KOPT-K1 (cell line): ENCODE measurements around the gene ABCB11.
"Not testable (repeated sequence)": the region's sequence is repeated elsewhere in the genome, so short reads cannot be mapped to it uniquely, and the experiment has no call there.

Experiments used
- H3K27ac ChIP-seq: fragments of 200-600 bp; sonication (generic); 2 replicates; pipeline ENCODE4 v1.5.1; 2016; ENCODE audit warnings: antibody characterized with exemption, mild to moderate bottlenecking, low read depth, low read length; ENCODE audit not compliant: poor library complexity, severe bottlenecking
- H3K36me3 ChIP-seq: fragments of 200-600 bp; sonication (generic); 2 replicates; pipeline ENCODE4 v1.5.1; 2017; ENCODE audit warnings: antibody characterized with exemption, mild to moderate bottlenecking, low read length, moderate library complexity; ENCODE audit not compliant: insufficient read depth
- H3K9me3 ChIP-seq: fragments of 200-600 bp; sonication (generic); 2 replicates; pipeline ENCODE4 v1.5.1; 2017; ENCODE audit warnings: antibody characterized with exemption, low read length, mild to moderate bottlenecking; ENCODE audit not compliant: insufficient read depth, poor library complexity, severe bottlenecking

The ABCB11 gene

DNA sequence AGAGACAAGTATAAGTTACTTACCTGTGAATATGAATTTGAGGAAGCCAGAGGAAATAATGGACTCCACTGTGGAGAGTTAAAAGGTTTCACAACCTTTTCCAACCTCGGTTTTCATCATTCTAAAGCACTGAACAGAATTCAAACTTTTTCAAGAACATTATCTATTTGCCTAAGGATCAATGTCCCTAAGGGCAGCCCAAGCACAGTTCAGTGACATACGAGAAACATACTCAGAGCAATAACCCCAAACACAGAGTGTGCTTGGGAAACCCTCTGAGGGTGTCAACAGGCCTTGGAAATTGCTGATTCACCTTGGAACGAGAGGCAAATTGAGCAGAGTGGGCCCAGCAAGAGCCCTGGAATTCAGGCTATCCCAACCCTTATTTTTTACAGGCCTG is at the start of gene ABCB11:
Gene ABCB11, minus strand, starts transcription at position 123 of the 400 bp plus-strand sequence. CDS start 13,199 bp downstream, outside the sequence.
- H3K27ac ChIP-seq: no peak within 1 kb of the TSS
- no peaks in the 10 kb centered on the region for H3K36me3 ChIP-seq
- H3K9me3 ChIP-seq: no peaks in the 10 kb centered on the region

DNA sequence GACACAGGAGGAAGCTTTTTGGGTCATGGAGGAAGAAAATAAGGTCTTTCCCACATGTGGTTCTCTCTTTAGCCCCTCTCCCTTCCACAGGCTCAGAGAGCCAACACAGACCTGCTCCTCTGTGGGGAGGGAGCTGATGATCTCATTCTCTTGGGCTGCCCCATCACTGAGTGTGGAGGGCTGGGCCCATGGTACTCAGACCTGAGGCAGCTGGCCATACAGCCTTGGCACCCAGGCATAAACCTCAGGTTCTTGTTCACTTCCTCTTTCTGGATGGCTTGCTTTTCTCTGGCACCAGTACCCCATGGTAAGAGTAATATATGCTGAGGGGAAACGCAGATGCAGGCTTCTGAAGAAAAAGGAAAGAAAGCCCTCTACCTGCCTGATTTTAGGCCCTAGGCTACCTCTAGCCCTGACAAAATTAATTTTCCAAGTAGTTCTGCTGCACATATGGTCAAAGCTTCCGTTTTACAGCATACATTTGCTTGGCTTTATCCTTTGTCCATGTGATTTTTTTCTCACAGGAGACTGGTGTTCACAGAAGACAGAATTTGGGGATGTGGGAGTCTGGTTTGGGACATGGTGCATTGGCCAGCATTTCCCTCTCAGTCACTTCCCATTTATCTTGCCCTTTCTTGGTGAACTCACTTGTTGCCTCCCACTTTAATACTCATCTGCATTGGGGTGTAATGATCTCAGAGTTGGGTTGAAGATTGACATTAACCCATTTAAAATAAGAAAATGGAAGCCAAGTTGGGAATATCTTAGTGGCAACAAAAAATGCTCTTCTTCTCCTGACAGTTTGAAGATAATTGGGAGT is 49.3 kb upstream of the ABCB11 start:
- no peaks in the 10 kb centered on the region for H3K36me3 ChIP-seq
- no peaks in the 10 kb centered on the region for H3K9me3 ChIP-seq
- no peak overlapping the region for H3K27ac ChIP-seq

DNA sequence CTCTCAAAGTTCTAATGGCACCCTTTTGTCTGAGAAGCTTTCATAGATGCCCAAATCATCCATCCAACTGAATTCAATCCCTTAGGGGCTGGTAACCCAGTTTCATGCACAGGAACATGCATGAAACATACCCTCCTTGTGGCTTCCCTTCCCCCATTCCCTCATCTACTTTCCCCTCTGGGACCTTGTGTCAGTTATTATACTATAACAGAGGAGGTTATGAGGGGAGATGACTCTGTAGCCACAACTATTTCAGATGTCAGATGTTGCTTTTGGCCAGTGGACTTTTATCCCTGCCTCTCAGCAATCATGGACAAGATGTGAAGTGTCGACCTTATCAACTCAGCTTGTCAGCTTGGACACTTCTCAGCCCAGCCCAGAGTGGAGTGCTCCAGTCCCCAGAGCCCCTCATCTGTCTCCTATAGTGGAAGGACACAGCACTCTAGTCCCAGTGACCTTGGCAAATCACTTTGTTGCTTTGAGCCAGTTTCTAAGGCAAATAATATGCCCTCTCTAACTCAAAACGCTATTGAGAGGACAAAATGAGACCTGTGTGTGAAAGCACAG is 46.6 kb upstream of the ABCB11 start:
- H3K36me3 ChIP-seq: no peaks in the 10 kb centered on the region
- H3K27ac ChIP-seq: no peak overlapping the region
- no peaks in the 10 kb centered on the region for H3K9me3 ChIP-seq

DNA sequence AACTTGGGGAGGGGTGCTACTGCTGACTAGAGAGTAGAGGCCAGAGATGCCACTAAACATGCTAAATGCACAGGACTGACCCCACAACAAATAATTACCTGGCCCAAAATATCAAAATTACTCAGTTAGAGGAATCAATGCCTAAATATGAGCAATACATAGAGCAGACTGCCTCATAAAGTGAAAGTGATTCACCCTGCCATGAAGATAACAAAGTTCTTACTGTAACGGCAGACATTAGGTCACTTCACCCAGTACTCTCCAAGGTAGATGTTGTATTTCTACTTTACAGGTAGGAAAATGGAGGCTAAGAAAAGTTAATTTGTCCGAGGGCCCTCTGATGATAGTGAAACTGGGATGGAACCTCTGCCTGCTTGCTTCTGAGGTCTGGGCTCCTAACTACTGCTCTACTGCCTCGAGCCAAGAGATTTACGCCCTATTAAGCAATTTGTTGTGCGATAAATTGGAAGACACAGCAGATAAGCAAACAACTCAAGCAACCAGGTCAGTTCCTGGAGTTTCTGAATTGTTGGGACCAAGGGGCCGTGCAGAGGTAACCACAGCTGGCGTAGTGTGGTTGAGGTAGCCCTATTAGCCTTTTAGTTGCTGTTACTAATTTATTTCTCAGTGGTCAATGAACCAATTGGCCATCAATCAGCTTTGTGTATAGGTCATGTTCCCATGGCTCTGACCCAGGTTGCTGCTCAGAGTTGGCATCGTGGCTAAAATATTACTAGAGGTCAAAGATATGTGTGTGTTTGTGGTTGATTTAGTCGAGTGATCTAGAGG is 43.0 kb upstream of the ABCB11 start:
- Histone ChIP-seq H3K36me3 (no peaks in the 10 kb centered on the region), H3K27ac (no peak overlapping the region)

DNA sequence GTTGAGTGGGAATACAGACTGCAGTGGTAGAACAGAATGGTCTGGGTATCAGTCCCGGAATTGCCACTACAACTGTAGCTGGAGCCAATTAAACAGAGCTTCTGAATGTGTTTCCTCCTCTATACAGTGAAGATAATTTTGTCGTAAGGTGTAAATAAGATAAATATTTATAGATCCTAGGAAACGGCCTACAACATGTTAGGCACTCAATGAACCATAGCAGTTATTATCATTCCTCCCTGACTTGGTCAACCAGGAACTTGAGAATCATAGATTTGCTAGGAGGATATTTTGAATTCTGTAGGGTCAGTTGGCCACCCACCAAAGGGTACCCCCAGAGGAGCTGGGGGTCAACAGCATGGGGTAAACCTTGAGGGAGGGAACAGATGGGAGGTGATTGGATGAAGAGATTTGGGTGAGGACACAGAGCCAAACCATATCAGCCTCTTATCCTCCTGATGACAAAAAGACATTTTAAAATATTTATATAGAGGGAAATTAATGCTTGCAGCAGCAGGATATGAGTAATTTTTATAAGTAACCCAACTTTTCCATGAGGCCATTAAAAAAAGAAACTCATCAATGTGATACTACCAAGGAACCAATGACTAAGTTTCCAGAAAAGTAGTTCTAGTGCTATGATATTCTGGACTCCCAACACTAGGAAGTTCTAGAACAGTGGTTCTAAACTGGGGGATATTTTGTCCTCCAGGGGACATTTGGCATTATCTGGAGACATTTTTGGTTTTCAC is 42.3 kb upstream of the ABCB11 start:
- H3K9me3 ChIP-seq: no peaks in the 10 kb centered on the region
- H3K27ac ChIP-seq: no peak overlapping the region
- H3K36me3 ChIP-seq: no peaks in the 10 kb centered on the region

More for the DNA sequence above, 43.0 kb upstream of the ABCB11 start:
- no peaks in the 10 kb centered on the region for H3K9me3 ChIP-seq

DNA sequence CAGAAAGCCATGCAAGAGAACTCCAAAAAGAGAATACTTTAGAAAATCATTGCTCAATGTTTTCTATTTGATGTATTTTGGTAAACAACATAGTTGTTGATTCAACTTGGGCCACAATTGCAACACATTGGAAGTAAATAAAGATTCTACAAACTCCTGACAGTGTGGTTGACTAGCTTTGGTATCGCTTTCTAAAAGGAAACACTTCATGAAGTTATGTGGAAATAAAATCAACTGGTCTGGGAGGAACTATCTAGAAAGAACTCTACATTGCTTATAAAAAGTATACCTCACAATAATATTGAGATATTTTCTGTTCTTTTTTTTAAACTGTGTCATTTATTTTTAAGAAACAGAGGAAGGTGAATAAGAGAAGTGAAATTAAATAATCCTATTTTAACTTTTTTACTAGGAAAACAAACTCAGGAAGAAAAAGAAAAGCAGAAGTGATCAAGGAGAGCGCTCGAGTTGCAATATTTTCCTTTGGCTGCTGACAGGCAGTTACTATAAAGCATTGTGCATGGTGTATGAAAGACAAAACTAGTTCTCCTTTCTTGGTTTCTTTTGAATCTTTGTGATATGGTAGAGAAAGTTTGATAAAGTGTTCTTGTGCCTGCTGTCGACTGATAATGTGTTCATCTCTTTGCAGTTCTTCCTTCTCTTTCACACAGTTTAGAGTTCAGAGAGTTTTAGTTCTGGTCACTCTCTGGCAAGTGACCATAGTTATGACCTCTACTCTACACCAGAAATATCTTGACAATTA is 41.2 kb upstream of the ABCB11 start:
- Histone ChIP-seq H3K36me3 (no peaks in the 10 kb centered on the region), H3K27ac (no peak overlapping the region), H3K9me3 (no peaks in the 10 kb centered on the region)

DNA sequence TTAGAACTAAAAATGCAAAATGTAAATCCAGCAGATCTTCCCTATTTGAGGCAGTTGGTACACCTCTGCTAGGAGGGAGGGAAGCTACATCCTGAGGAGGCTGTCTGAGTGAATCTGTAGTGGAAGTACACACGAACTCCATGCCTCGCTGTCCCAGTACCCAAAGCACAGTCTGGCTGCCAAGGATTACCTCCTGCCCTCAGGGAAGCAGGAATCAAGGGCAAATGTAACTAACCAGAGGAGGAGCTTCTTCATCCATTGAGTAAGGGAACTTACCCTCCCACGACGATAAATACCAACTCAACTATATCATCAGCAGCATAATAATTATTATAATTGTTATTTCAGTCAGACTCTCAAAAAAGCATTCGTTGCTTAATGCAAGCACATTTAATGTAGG is 40.3 kb upstream of the ABCB11 start:
- Histone ChIP-seq H3K36me3 (no peaks in the 10 kb centered on the region), H3K27ac (no peak overlapping the region), H3K9me3 (no peaks in the 10 kb centered on the region)

DNA sequence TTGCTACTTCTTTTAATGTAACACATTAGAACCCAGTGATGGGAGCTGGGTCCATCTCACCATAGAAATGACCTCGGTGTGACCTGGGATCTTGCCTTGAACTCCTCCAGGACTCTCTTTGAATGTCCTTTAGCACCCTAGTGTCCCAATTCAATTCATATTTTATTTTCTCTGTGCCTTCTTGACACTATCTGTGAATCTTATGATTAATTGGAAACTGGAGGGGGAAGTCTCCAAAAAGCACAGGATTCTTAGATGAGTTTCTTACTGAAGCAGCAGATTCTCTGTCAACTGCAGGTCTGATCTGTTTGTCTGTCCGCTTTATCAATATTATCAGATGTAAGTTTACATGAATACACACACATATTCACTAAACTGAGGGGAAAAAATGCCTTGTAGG is 38.7 kb upstream of the ABCB11 start:
- no peak overlapping the region for H3K27ac ChIP-seq
- no peaks in the 10 kb centered on the region for H3K36me3 ChIP-seq

DNA sequence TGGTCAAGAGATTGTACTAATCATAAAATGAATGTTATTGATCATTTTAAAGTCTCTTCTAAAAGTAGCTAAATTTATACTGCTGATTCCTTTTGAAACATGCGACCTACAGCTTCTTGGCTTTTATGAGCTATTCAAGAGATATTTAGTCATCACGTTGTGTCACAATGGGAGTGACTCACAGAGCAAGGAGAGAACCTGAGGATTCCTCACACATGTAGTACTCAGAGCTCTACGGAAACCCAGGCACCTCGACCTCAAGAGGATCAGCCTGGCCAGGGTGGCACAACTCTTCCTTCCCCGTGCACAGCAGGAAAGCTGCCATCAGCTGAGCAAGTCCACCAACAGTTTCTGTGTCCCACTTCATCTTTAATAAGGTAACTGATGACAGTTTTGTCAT is 38.2 kb upstream of the ABCB11 start, which contains the start of gene DHRS9:
Gene DHRS9, plus strand, starts transcription at position 223 of the 400 bp plus-strand sequence. CDS start 12,019 bp downstream, outside the sequence.
- no peaks in the 10 kb centered on the region for H3K36me3 ChIP-seq
- H3K9me3 ChIP-seq: no peaks in the 10 kb centered on the region
- H3K27ac ChIP-seq: no peak within 1 kb of the TSS

More for the DNA sequence above, 38.7 kb upstream of the ABCB11 start:
- no peaks in the 10 kb centered on the region for H3K9me3 ChIP-seq

DNA sequence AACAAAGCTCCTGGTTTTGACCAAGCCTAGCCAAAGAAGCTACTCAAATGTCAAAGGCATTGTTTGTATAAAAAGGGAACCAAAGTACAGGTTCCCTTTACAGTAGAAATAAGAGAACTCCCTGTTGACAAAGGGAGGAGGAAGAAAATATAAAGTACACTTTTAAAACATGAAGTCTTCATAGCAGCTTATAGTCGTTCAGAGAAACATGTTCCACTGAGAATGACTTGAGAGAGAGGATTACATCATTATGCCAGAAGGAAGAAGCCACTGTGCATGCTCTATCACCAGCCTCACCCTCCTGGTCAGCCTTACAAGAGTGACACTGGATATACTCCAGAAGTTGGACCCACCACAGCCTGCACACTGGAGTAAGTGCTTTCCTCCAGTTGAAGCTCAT is 35.8 kb upstream of the ABCB11 start:
- H3K36me3 ChIP-seq: no peaks in the 10 kb centered on the region
- H3K9me3 ChIP-seq: no peaks in the 10 kb centered on the region
- no peak overlapping the region for H3K27ac ChIP-seq

DNA sequence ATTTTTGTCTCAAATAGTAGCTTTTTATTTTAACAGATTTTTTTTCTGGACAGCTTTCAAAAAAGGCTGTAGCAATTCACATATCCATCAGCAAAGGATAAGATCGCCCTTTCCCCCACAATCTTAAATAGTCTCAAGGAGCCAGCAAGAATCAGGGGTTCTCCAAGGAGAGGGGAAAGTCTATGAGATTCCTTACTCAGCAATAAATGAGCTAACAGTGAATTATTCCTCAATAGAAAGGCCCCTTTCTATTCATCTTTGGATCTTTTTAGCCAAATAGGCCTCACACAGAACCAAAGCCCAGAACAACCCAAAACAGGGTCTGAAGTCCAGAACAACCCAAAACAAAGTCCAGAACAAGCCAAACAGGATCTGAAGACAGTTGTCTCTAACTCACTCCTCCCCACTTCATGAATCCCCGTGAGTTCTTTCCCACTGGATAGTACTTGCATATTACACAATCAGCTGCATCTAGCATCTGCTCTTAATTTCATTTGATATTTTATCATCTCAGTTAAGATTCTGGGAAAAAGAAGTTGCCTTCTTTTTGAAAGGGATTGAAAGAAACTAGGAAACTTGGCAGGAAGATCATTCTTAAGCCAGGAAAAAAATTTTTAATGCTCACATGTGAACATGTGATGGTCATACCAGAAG is 34.9 kb upstream of the ABCB11 start:
- no peak overlapping the region for H3K27ac ChIP-seq
- no peaks in the 10 kb centered on the region for H3K9me3 ChIP-seq
- H3K36me3 ChIP-seq: no peaks in the 10 kb centered on the region

DNA sequence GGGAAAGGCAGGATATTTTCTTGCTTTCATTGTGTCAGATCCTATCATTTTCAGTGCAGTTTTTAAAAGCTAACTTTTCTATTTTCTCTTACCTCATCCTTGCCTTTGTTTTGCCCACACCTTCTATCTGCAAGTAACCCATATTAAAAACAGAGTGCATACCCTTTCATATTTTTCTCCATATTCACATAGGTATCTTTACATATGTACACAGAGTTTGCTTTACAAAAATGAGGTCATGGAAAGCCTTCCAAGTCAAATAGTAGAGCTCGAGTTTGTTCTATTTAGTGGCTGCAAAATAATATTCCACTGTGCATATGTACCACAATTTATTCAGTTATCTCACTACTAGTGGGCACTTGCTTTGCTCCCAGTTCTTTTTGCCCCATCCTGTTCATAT is 34.3 kb upstream of the ABCB11 start:
- Histone ChIP-seq H3K27ac (no peak overlapping the region), H3K9me3 (no peaks in the 10 kb centered on the region), H3K36me3 (no peaks in the 10 kb centered on the region)

DNA sequence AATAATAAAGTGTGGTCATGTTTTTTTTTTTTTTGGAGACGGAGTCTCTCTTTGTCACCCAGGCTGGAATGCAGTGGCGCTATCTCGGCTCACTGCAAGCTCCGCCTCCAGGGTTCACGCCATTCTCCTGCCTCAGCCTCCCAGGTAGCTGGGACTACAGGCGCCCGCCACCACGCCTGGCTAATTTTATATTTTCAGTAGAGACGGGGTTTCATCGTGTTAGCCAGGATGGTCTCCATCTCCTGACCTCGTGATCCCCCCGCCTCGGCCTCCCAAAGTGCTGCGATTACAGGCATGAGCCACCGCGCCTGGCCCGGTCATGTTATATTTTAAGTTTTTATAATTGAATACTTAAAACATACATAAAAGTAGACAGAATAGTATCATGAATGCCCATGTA is 33.1 kb upstream of the ABCB11 start:
- H3K27ac ChIP-seq, H3K36me3 ChIP-seq, H3K9me3 ChIP-seq: not testable (repeated sequence)

DNA sequence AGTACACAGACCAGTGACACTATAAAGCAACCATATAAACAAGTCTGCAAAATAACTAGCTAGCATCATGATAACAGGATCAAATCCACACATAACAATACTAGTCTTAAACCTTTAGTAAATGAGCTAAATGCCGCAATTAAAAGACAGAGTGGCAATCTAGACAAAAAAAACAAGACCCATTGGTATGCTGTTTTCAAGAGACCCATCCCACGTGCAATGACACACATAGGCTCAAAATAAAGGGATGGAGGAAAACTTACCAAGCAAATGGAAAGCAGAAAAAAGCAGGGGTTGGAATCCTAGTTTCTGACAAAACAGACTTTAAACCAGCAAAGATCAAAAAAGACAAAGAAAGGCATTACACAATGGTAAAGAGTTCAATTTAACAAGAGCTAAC is 23.5 kb upstream of the ABCB11 start:
- not testable (repeated sequence) for H3K36me3 ChIP-seq, H3K9me3 ChIP-seq, H3K27ac ChIP-seq
